ENCODE measurements around the gene ECE1.
"Not testable (repeated sequence)": the region's sequence is repeated elsewhere in the genome, so short reads cannot be mapped to it uniquely, and the experiment has no call there.

Gene ECE1

DNA sequence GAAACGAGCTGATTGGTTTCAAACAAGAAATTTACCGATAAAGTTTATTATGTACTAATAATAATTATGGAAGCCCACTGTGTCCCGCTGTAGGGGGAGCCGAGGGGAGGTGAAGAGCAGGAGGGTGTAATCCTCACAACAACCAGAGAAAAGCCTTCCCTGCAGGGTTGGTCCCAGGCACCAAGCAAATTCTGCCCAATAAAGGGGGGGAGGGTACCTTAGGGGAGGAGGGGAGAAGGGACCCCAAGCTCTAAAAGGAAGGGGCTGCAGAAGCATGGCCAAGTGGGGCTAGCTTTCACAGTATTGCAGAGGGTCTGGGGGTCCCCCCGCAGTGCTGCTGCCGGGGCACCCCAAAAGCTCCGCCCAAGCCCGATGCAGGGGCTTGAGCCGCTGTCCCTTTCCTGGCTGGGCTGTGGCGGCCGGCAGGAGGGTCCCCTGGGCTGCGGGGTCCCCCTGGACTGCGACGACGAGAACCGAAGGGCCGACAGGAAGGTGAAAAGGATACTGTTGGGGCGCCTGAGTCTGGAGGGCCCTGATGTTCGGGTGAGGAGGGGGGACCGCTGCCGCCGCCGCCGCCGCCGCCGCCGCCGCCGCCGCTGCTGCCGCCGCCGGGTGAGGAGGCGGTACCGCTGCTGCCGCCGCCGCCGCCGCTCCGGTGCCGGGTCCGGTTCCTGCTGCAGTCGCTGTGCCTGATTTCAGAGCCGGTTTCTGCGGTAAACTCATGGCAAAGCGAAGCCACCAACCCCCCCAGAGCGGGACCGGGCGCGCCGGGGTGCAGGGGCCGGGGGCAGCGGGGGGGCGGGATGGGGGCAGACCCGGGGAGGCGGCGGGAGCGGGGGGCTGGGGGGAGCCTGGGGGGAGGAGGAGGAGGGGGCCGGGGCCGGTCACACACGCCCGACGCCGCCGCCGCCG lies 114.3 kb downstream of the ECE1 start:
- peak; percentile 22 for DNase-seq

DNA sequence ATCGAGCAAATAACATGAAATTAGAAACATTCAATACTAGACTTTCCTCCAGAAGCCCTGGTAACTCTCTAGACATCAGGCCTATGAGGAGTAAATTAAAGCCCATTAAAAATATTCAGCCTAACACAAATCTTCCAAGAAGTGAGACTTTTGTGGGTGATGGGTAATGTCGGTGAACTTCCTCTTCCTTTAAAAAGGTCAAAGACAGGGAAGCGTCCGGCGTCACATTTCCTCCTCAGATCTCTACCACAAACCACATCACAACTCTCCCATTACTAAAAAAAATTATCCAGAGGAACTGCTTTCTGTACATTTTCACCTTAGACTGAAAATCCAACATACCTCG lies 115.0 kb downstream of the ECE1 start:
- peak; percentile 32 for DNase-seq

GRCh38 chr1:21174654-21175323 lies 115.5 kb downstream of the ECE1 start:
- peak; percentile 64 for DNase-seq

DNA sequence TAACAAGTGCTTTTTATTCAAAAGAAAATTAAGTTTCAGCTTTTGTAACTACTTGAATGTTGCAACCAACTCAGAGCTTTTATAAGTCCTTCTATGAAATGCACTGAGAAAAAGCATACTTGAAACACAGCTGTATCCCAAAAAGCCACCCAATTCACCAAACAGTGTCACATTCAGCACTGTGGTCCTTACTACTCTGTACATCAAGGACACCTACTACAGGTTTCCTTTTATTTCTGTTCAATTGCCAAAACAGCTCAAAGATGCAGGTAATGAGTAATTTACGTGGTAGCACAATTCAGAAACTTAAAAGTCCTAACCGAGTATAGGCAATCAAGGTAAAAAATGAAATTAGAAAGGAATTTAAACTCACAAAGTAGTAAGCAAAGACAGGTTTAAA lies 116.0 kb downstream of the ECE1 start:
- no peak for DNase-seq

GRCh38 chr1:21173096-21173495 lies 117.2 kb downstream of the ECE1 start:
- not testable (repeated sequence) for DNase-seq

DNA sequence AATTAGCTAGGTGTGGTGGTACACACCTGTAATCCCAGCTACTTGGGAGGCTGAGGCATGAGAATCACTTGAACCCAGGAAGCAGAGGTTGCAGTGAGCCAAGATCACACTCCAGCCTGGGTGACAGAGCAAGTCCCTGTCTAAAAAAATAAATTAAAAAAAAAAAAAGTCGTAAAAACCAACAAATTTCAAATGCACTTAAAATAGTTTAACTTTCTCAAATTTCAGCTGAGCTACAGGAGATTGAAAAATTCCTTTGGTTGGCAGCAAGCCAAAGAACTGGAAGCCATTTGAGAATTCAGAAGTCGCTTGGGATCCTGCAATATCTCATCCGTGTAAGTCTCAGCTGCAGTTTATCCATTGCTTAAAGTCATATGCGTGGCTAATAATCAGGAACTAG lies 119.4 kb downstream of the ECE1 start:
- peak; percentile 72 for DNase-seq

- no peak for DNase-seq
Measured at GRCh38 chr1:21168444-21168843, 121.8 kb downstream of the ECE1 start.
